Sigmoid colon (tissue), 7 donors: ENCODE data around the gene DNAH7. TPM values are rescaled to one million over a fixed set of nuclear protein-coding genes. Genes with fewer than 3 reads are reported as not detected.

ENCODE experiments used
- DNase-seq: peaks from one replicate; pipeline ENCODE4 v3.0.0-alpha.2; 2019
- H3K27ac ChIP-seq, 4 donors: fragments of 200-600 bp; sonication (generic); one replicate each; pipeline ENCODE4 v1.5.1; 2016 to 2019; ENCODE audit warnings: mild to moderate bottlenecking in 1 of 4
- H3K27me3 ChIP-seq, 3 donors: fragments of 200-600 bp; sonication (generic); one replicate each; pipeline ENCODE4 v1.5.1; 2019; ENCODE audit warnings: mild to moderate bottlenecking in 1 of 3
- H3K36me3 ChIP-seq, 4 donors: fragments of 200-600 bp; sonication (generic); one replicate each; pipeline ENCODE4 v1.5.1; 2016 to 2019
- H3K4me1 ChIP-seq, 4 donors: fragments of 200-600 bp; sonication (generic); one replicate each; pipeline ENCODE4 v1.5.1; 2017 to 2019
- H3K4me3 ChIP-seq, 4 donors: fragments of 200-600 bp; sonication (generic); one replicate each; pipeline ENCODE4 v1.5.1; 2017 to 2019; ENCODE audit warnings: mild to moderate bottlenecking in 2 of 4, moderate library complexity in 1 of 4
- H3K9me3 ChIP-seq, 4 donors: fragments of 200-600 bp in 3 of 4; sonication (generic) in 3 of 4; one replicate each; pipeline versions ENCODE4 v1.5.1 to v1.6.1; 2013 to 2019
- EP300 ChIP-seq, 4 donors: sonication (generic); formaldehyde crosslinking; IDR thresholded peaks; one replicate each; pipeline ENCODE4 v1.6.1; 2017; ENCODE audit warnings: antibody characterized with exemption in 4 of 4
- POLR2A ChIP-seq, 2 donors: fragments of 450-650 bp; IDR thresholded peaks; one replicate each; pipeline ENCODE4 v1.6.1; 2016; ENCODE audit warnings: antibody characterized with exemption in 2 of 2, mild to moderate bottlenecking in 2 of 2, moderate library complexity in 2 of 2
- POLR2AphosphoS5 ChIP-seq, 4 donors: sonication (generic); formaldehyde crosslinking; IDR thresholded peaks; one replicate each; pipeline ENCODE4 v1.6.1; 2017; ENCODE audit warnings: antibody characterized with exemption in 4 of 4
- WGBS, 2 donors: extraction: QIAGEN DNeasy Blood & Tissue Kit; methylation state at CpG; one replicate each; pipeline ENCODE4 v1.1.7; 2013; 5-methylcytosine and 5-hydroxymethylcytosine counted together
- intact Hi-C: fragments of 100-400 bp; cut with DNase I; formaldehyde crosslinking; loops from one replicate; pipeline ENCODE4 v1.15.1; 2023
- polyA plus RNA-seq, 3 donors: library from polyadenylated mRNA; stranded (reverse); fragments of 200-250 nt; gene quantifications; one replicate each; pipeline ENCODE4 v1.2.3, GENCODE V29; 2013
- total RNA-seq, 4 donors: library from RNA; depleted of rRNA; stranded (reverse); fragments of >200 nt; gene quantifications; one replicate each; pipeline ENCODE4 v1.1.0, GENCODE V29; 2016
- TF ChIP-seq, protein P1 (sequence below), 4 experiments: fragments of 450-650 bp in 3 of 4; fragments of 200-600 bp in 1 of 4; IDR thresholded peaks; one replicate each; pipeline ENCODE4 v1.5.1; 2016 to 2019; ENCODE audit warnings: antibody characterized with exemption in 4 of 4, mild to moderate bottlenecking in 3 of 4, moderate library complexity in 2 of 4
- donor health status: healthy with polysubstance abuse.
- donor health status: Bipolar disorder and iron deficiency.
- donor health status: healthy.

Gene DNAH7
- total and polyA plus RNA-seq, 7 donors = 0.36 to 1.9 (median 0.99) TPM

DNA sequence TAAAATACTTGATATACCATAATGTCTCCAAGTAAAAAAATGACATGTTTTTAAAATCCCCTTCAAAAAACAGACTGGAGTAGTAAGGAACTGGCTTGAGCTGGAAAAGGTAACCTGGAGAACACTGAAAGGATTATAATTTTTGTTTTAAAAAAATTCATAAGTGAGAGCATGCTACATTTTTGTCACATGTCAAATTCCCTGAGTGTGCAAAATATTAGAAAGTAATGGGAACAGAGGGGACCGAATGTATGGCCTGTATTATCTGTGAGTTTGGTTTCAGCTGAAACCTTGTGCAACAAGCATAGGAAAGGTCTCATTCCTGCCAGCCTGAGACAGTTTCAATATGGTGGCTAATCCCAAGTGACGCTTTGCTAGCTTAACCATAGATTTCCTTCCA, 209.1 kb downstream of the DNAH7 start:
- Histone ChIP-seq H3K9me3 (no peaks in the 10 kb centered on the region), H3K27ac (no peak overlapping the region), H3K4me1 (no peaks in the 10 kb centered on the region), H3K36me3 (no peaks in the 10 kb centered on the region), H3K27me3 (no peaks in the 10 kb centered on the region), H3K4me3 (no peak overlapping the region)
- intact Hi-C loops = no loop called here
- TF ChIP-seq POLR2A (IDR thresholded peaks at IDR 0.05) (no peak), POLR2AphosphoS5 (IDR thresholded peaks at IDR 0.05) (no peak), EP300 (IDR thresholded peaks at IDR 0.05) (no peak)
- TF ChIP-seq, protein P1, sequence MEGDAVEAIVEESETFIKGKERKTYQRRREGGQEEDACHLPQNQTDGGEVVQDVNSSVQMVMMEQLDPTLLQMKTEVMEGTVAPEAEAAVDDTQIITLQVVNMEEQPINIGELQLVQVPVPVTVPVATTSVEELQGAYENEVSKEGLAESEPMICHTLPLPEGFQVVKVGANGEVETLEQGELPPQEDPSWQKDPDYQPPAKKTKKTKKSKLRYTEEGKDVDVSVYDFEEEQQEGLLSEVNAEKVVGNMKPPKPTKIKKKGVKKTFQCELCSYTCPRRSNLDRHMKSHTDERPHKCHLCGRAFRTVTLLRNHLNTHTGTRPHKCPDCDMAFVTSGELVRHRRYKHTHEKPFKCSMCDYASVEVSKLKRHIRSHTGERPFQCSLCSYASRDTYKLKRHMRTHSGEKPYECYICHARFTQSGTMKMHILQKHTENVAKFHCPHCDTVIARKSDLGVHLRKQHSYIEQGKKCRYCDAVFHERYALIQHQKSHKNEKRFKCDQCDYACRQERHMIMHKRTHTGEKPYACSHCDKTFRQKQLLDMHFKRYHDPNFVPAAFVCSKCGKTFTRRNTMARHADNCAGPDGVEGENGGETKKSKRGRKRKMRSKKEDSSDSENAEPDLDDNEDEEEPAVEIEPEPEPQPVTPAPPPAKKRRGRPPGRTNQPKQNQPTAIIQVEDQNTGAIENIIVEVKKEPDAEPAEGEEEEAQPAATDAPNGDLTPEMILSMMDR (IDR thresholded peaks at IDR 0.05) = no peak
- WGBS, 2 donors = 93 to 95% methylated on average over 2 of the region's 2 CpGs
- DNase-seq = no peak

DNA sequence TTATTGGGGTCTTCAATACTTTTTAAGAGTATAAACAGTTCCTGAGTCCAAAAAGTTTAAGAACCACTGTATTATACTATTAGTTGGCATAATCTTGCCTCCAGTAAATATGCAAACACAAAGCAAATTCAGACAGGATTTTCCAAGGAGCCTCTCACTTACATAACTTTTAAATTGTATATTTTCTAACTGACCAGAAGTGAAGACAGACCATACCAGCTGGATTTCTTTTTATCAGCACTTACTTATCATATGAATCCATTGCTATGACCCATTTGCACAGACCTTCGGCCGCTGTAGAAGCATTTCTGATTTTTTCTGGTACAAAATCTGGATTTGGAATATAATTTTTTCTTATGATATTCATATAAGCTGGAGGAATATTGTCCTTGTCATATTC, 211.5 kb downstream of the DNAH7 start:
- H3K9me3 ChIP-seq = no peaks in the 10 kb centered on the region
- intact Hi-C loops = no loop called here
- no peak overlapping the region for H3K4me3 ChIP-seq
- no peaks in the 10 kb centered on the region for H3K4me1 ChIP-seq
- H3K27ac ChIP-seq = no peak overlapping the region
- no peaks in the 10 kb centered on the region for H3K27me3 ChIP-seq
- no peaks in the 10 kb centered on the region for H3K36me3 ChIP-seq
- DNase-seq = no peak
- TF ChIP-seq POLR2AphosphoS5 (IDR thresholded peaks at IDR 0.05) (no peak), EP300 (IDR thresholded peaks at IDR 0.05) (no peak)
- 95 to 97% methylated on average over 2 of the region's 2 CpGs for WGBS, 2 donors

DNA sequence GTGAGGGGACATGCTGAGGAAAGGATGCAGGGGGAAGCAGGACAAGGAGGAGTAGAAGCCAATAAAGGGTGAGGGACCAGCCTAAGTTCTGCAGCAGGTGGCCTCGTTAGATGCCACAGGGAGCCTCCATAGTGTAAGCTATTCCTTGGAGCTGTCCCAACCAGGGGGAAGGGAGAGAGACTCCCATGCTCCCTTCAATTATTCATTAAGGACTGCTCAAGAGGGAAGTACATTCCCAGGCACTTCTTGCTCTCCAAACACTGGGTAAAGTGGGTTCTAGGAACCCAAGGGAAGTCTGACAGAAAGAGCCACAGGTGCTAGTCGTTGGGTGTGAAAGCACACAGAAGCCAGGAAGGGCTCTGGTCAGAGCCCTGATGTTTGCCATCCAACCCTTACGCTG, 217.9 kb downstream of the DNAH7 start:
- no peaks in the 10 kb centered on the region for H3K36me3 ChIP-seq
- WGBS, 2 donors = 76 to 81% methylated on average over 3 of the region's 3 CpGs
- intact Hi-C loops = no loop called here

DNA sequence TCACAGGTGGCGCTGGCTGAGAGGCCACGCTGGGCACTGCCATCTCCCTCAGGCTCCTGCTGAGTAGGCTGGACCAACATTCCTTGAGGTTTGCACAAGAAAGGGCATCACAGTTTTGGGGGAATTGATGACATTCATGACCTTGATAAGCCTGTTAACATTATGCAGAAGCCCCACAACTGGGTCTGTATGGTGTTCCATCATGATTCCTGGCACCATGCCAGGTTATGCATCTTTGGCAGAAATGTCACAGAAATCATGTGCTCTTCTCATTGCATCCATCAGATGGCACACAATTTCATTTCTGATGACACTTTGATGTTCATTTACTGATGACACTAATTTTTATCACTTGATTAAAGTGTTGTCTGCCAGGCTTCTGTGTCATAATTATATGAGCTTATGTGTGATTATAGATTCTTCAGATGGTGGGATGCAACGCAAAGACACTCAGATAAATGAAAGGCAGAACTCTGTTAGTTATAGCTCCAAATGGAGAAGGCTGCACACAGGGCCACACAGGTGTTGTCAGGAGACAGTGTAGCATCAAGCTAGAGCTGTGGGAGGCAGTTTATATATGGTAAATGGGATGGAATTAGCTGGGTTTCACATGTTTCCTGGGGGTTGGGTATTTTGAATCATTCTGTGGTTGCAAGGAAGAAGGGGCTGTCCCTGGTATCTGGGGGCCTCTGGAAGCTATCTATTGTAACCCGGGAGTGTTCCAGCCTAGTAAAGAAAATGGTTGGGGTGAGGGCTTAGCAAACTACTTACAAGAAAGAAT, 220.3 kb downstream of the DNAH7 start:
- Histone ChIP-seq H3K4me1 (no peaks in the 10 kb centered on the region), H3K27ac (no peak overlapping the region), H3K27me3 (no peaks in the 10 kb centered on the region), H3K36me3 (no peaks in the 10 kb centered on the region), H3K9me3 (no peaks in the 10 kb centered on the region), H3K4me3 (no peak overlapping the region)
- WGBS, 2 donors = 90 to 96% methylated on average over 4 of the region's 4 CpGs
- TF ChIP-seq EP300 (IDR thresholded peaks at IDR 0.05) (no peak), POLR2AphosphoS5 (IDR thresholded peaks at IDR 0.05) (no peak), POLR2A (IDR thresholded peaks at IDR 0.05) (no peak)
- TF ChIP-seq, protein P1 (IDR thresholded peaks at IDR 0.05) = no peak
- intact Hi-C loops = no loop called here
- no peak for DNase-seq

More for the DNA sequence above, 217.9 kb downstream of the DNAH7 start:
- Histone ChIP-seq H3K27ac (no peak overlapping the region), H3K4me1 (no peaks in the 10 kb centered on the region), H3K27me3 (no peaks in the 10 kb centered on the region), H3K4me3 (no peak overlapping the region), H3K9me3 (no peaks in the 10 kb centered on the region)
- no peak for DNase-seq
- TF ChIP-seq POLR2A (IDR thresholded peaks at IDR 0.05) (no peak), EP300 (IDR thresholded peaks at IDR 0.05) (no peak), POLR2AphosphoS5 (IDR thresholded peaks at IDR 0.05) (no peak)
- TF ChIP-seq, protein P1 (IDR thresholded peaks at IDR 0.05) = no peak

DNA sequence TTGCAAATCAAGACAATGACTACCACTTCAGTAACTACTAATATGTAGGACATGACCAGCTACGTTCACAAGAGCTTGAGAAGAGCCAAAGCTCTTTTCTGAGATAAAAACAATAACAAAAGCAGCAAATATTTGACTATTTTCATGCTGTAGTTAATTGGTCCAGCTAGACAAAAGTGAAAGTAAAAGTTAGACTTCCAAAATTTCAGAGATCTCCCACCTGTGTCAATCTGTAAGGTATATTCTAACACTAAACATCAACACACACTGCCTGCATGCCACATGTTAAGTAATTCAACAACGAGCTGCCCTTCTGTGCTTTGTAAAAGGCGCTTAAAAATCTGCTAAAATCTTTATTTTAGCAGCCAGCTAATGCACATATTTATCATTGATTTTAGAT, 225.7 kb downstream of the DNAH7 start:
- 71 to 75% methylated on average over 3 of the region's 3 CpGs for WGBS, 2 donors
- no peaks in the 10 kb centered on the region for H3K9me3 ChIP-seq
- intact Hi-C loops = no loop called here

More for the DNA sequence above, 225.7 kb downstream of the DNAH7 start:
- Histone ChIP-seq H3K36me3 (no peaks in the 10 kb centered on the region), H3K4me1 (no peaks in the 10 kb centered on the region), H3K4me3 (no peak overlapping the region), H3K27me3 (no peaks in the 10 kb centered on the region), H3K27ac (no peak overlapping the region)
- no peak for TF ChIP-seq POLR2A (IDR thresholded peaks at IDR 0.05)
- TF ChIP-seq POLR2AphosphoS5 (IDR thresholded peaks at IDR 0.05) = no peak
- TF ChIP-seq, protein P1 (IDR thresholded peaks at IDR 0.05) = no peak
- no peak for TF ChIP-seq EP300 (IDR thresholded peaks at IDR 0.05)
- no peak for DNase-seq
